ENCODE measurements around the gene GATAD2B.
"Not testable (repeated sequence)": the region's sequence is repeated elsewhere in the genome, so short reads cannot be mapped to it uniquely, and the experiment has no call there.

GATAD2B gene

DNA sequence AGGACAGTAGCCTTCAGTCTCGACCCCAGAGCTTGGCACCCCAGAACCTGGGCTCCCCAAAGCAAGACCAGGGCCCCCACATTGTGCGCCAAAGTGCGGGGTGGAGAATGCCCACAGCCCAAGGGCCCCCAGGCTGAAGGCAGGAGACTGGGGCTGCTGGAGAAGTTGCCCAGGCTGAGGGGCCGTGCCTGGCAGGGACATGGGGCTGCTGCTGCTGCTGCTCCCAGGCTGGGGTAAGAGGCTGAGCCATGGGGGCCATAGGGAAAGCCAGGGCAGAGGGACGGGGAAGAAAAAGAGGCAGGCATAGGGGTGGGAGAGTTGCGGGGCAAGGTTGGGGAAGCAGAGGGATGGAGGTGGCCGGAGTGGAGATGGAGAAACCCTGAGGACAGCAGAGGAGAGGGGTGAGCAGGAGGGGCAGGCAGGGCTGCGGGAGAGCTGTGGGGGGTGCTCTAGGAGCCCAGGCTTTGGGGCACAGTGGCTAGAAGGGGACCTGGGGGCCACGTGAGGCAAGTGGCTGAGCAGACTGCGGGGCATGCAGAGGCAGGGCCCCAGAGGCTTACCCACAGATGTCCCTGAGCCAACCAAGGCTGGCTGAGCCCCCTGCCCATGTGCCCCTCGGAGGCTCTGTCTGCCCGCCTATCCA is 128.7 kb downstream of the GATAD2B start:
- DNase-seq, result no peak

DNA sequence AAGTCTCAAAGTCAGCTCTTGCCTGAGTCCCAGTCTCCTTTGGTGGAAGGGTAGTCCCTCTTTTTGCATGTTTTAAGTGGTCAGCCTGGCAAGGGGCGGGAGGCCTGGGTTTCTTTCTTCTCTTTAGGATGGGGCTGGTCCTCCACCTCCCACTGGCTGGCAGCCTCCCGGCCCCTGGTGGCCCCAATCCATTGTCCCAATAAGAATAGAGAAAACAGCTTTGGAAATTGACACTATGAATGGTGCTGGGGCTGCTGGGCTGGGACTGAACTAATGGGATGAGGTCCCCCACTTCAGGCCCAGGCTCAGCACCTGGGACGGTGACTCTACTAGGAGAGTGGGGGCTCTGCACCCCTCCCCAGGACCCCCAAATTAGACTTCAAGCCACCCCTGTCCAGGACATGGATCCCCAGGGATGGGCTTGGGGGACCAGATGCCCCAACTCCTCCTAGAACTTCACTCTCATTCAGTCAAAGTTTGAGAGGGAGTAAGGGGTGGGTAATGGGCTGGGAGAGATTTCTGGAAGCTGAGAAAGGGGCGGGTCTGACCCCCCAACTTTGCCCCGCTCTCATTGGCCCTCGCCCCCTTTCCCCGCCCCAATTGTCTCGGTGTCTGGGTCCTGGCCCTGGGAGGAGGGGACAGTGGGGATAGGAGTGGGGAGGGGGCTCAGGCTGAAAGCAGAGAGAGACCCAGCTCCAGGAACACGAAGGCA is 129.4 kb downstream of the GATAD2B start:
- DNase-seq, result no peak

- no peak for DNase-seq
Observed at GRCh38 chr1:153792631-153793041, 130.1 kb downstream of the GATAD2B start.

- peak; percentile 94 to 98 (median 94) for DNase-seq
Observed at GRCh38 chr1:153791648-153792253, 131.0 kb downstream of the GATAD2B start.

GRCh38 chr1:153790966-153791647 is 131.7 kb downstream of the GATAD2B start:
- peak; percentile 88 to 99 (median 97) for DNase-seq

GRCh38 chr1:153790313-153790965 is 132.3 kb downstream of the GATAD2B start:
- DNase-seq, result peak; percentile 76 to 87 (median 82)

DNA sequence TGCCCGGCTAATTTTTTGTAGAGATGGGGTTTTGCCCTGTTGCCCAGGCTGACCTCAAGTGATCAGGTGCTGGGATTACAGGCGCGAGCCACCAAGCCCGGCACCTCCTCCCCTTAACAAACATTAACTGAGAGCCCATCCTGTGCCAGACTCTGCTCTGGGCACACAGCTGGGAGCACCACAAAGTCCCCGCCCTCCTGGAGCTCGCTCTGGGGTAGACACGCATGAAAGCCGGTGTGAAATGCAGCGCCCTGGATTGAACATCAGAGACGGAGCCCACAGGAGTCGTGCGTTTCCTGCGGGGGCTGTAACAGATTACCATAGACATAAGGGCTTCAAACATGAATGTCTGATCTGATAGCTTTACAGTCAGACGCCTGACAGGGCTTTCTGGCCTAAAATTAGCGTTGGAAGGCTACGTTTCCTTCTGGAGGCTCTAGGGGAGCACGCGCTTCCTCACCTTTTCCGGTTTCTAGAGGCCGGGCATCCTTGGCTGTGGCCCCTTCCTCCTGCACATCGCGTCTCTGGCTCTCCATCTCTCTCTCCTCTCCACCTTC is 133.2 kb downstream of the GATAD2B start:
- DNase-seq, result no peak

- DNase-seq, result no peak
Observed at GRCh38 chr1:153786038-153786790, 136.6 kb downstream of the GATAD2B start.

DNA sequence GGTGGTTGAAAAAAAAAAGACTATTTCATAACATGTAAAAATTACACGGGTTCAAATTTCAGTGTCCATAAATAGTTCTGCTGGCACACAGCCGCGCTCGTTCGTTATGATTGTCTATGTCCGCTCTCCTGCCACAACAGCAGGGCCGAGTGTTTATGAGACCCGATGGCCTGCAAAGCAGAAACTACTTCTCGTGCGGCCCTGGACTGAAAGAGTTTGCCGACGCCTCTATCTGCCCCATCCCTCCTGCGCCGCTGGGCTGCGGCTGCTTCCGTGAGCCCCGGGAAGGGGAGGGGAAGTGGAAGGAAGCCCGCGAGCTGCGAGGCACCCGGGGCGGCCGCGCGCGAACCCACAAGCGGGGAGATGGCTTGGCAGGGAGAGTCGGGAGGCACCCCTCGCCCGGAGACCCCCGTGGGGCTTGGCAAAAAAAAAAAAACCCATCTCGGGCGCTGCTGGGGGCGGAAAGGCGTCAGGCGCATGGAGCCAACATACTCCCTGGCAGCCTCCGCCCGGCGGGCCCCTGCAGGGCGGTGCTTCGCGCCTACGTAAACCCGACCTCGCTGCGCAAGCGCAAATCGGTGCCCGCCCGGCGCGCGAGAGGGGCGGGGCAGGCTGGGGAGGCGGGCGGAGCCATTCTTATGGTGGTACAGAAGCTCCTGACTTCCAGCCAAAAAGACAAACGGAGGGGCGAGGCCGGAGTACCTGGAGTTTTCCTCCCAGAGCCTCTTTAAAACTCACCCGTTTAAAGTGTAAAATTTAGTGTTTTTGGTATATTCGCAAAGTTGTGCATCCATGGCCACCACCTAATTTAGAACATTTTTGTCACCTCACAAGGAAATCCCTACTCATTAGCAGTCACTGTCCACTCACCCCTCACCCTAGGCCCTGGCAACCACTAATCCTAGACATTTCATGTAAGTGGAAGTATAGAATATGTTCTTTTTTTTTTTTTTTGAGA is 139.3 kb downstream of the GATAD2B start:
- peak; percentile 94 to 98 (median 96) for DNase-seq

GRCh38 chr1:153782648-153783047 is 140.1 kb downstream of the GATAD2B start:
- not testable (repeated sequence) for DNase-seq

GRCh38 chr1:153780551-153780950 is 142.2 kb downstream of the GATAD2B start:
- no peak for DNase-seq

DNA sequence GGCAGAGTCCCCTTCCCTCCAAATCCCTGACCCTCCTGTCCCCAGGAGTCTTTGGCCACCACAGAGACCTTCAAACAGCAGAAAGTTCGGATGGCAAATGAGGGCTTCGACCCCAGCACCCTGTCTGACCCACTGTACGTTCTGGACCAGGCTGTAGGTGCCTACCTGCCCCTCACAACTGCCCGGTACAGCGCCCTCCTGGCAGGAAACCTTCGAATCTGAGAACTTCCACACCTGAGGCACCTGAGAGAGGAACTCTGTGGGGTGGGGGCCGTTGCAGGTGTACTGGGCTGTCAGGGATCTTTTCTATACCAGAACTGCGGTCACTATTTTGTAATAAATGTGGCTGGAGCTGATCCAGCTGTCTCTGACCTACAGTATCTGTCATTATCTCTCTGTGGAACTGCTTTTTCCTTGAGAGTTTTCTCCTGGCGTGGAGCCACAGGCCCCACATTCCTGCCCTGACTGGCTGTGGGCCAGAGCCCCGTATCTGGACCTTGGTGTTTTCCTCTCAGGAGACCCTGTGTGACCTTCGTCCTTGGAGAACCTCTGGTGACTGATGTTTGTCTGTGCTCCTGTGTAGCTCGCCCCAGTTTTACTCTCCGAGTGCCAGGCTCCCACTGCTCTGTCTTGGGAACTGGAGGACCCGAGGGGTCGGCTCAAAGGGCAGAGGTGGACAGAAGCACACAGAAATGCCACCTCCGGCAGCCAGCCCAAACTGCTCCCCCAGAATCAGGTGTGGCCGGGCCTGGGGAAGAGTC is 142.8 kb downstream of the GATAD2B start:
- no peak for DNase-seq

- DNase-seq, result no peak
Observed at GRCh38 chr1:153778824-153779519, 143.8 kb downstream of the GATAD2B start.

DNA sequence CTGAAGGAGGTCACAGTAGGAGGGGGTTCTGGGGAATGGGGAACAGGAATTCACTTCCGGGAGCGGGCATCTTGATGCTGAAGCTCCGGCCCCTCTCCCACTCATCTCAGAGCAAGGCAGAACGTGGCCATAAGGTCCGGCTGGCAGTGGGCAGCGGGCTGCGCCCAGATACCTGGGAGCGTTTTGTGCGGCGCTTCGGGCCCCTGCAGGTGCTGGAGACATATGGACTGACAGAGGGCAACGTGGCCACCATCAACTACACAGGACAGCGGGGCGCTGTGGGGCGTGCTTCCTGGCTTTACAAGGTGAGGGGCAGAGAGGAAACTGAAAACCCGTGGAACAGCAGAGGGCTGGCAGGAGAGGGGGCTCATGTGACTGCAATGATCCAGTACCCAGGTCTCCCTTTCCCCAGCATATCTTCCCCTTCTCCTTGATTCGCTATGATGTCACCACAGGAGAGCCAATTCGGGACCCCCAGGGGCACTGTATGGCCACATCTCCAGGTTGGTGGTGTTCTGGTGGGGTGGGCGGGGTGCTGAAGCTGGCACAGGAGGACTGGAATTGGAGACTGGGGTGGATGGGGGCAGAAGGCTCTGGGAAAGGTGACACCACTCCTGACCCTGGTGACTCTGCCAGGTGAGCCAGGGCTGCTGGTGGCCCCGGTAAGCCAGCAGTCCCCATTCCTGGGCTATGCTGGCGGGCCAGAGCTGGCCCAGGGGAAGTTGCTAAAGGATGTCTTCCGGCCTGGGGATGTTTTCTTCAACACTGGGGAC is 144.5 kb downstream of the GATAD2B start:
- no peak for DNase-seq

GRCh38 chr1:153777648-153778047 is 145.1 kb downstream of the GATAD2B start:
- no peak for DNase-seq

GRCh38 chr1:153776845-153777370 is 145.9 kb downstream of the GATAD2B start:
- DNase-seq, result no peak

DNA sequence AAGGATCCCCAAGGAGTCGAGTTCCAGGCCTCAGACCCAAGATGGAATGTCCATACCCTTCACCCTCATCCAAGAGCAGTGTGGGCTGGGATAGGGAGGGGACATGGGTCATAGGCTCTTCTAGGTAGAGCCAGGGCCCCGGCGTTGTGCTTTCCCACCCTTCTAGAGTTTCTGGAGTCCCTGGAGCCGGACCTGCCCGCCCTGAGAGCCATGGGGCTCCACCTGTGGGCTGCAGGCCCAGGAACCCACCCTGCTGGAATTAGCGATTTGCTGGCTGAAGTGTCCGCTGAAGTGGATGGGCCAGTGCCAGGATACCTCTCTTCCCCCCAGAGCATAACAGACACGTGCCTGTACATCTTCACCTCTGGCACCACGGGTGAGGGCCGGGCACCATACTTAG is 146.4 kb downstream of the GATAD2B start:
- DNase-seq, result no peak

Data from suppressor macrophage treated with lipopolysaccharide for 1 hour (primary cell).